Neural progenitor cell (in vitro differentiated cells): ENCODE measurements around the gene CCNL1.

Source experiments
- CTCF ChIP-seq: fragments of 200-600 bp; sonication (generic); IDR thresholded peaks from 2 replicates; pipeline ENCODE4 v1.5.1; 2017; ENCODE audit warnings: antibody characterized with exemption, mild to moderate bottlenecking
- EZH2phosphoT487 ChIP-seq: fragments of 200-600 bp; sonication (generic); IDR thresholded peaks from 2 replicates; pipeline ENCODE4 v1.6.1; 2017; ENCODE audit warnings: antibody characterized with exemption

- TF ChIP-seq CTCF: no peak
- TF ChIP-seq EZH2phosphoT487: no peak
These were observed 49.1 kb downstream of the CCNL1 start for GRCh38 chr3:157110761-157111278.
